Epithelial cell of esophagus (primary cell): ENCODE results near the gene NCOR2.

Experiments used
- DNase-seq: peaks from one replicate; pipeline ENCODE4 v3.0.0; 2010; ENCODE audit warnings: low read depth
- H3K4me3 ChIP-seq: 2 replicates; pipeline ENCODE4 v1.5.1; 2011; ENCODE audit warnings: mild to moderate bottlenecking, low read length, control low read depth
- CTCF ChIP-seq: IDR thresholded peaks from 2 replicates; pipeline ENCODE4 v1.5.1; 2011; ENCODE audit warnings: low read depth, mild to moderate bottlenecking, low read length, control low read depth, inconsistent platforms; ENCODE audit not compliant: insufficient read depth; ENCODE audit errors: missing control alignments

The NCOR2 gene

GRCh38 chr12:124534776-124535740 is 32.4 kb downstream of the NCOR2 start:
- no peak overlapping the region for H3K4me3 ChIP-seq
- no peak for TF ChIP-seq CTCF
- no peak for DNase-seq

GRCh38 chr12:124533456-124533855 is 34.0 kb downstream of the NCOR2 start:
- no peak for TF ChIP-seq CTCF
- H3K4me3 ChIP-seq: no peak overlapping the region
- no peak for DNase-seq

GRCh38 chr12:124532967-124533366 is 34.4 kb downstream of the NCOR2 start:
- no peak for DNase-seq
- H3K4me3 ChIP-seq: no peak overlapping the region
- no peak for TF ChIP-seq CTCF

- TF ChIP-seq CTCF: no peak
- no peak overlapping the region for H3K4me3 ChIP-seq
- no peak for DNase-seq
Measured at GRCh38 chr12:124532331-124532750, 35.1 kb downstream of the NCOR2 start.

GRCh38 chr12:124531906-124532305 is 35.5 kb downstream of the NCOR2 start:
- no peak overlapping the region for H3K4me3 ChIP-seq
- TF ChIP-seq CTCF: no peak
- no peak for DNase-seq

GRCh38 chr12:124531281-124531745 is 36.1 kb downstream of the NCOR2 start:
- no peak for TF ChIP-seq CTCF
- no peak for DNase-seq
- H3K4me3 ChIP-seq: no peak overlapping the region
